ENCODE results near the gene KHK.

The KHK gene

GRCh38 chr2:27125104-27125503 is 38.5 kb downstream of the KHK start:
- Histone ChIP-seq H3K36me3 (ENCODE audit: insufficient read depth, low read length) (peaks cover 8% of the 10 kb centered on the region), H3K4me3 (ENCODE audit: low read length) (no peak overlapping the region), H3K4me2 (ENCODE audit: low read length) (no peak overlapping the region), H3K27me3 (ENCODE audit: control insufficient read depth, insufficient read depth, low read length) (peaks cover 27% of the 10 kb centered on the region), H3K9me3 (replicated peaks; ENCODE audit: low read length) (no peaks in the 10 kb centered on the region), H3K4me1 (ENCODE audit: control insufficient read depth, insufficient read depth, low read length) (peaks cover 3% of the 10 kb centered on the region), H3K9ac (ENCODE audit: low read depth, low read length) (no peak overlapping the region)

GRCh38 chr2:27126252-27126710 is 39.7 kb downstream of the KHK start:
- H3K27me3 ChIP-seq (ENCODE audit: control insufficient read depth, insufficient read depth, low read length), result peaks cover 17% of the 10 kb centered on the region
- H3K36me3 ChIP-seq (ENCODE audit: insufficient read depth, low read length), result peaks cover 19% of the 10 kb centered on the region
- no peaks in the 10 kb centered on the region for H3K9me3 ChIP-seq (replicated peaks; ENCODE audit: low read length)

GRCh38 chr2:27127883-27128667 is 41.5 kb downstream of the KHK start:
- H3K4me1 ChIP-seq (ENCODE audit: control insufficient read depth, insufficient read depth, low read length), result peaks cover 6% of the 10 kb centered on the region
- H3K4me2 ChIP-seq (ENCODE audit: low read length), result no peak overlapping the region
- H3K27me3 ChIP-seq (ENCODE audit: control insufficient read depth, insufficient read depth, low read length), result peaks cover 3% of the 10 kb centered on the region
- H3K4me3 ChIP-seq (ENCODE audit: low read length), result no peak overlapping the region
- H3K9me3 ChIP-seq (replicated peaks; ENCODE audit: low read length), result no peaks in the 10 kb centered on the region
- no peak overlapping the region for H3K9ac ChIP-seq (ENCODE audit: low read depth, low read length)
- H3K36me3 ChIP-seq (ENCODE audit: insufficient read depth, low read length), result peaks cover 37% of the 10 kb centered on the region

More at GRCh38 chr2:27126252-27126710, 39.7 kb downstream of the KHK start:
- peaks cover 3% of the 10 kb centered on the region for H3K4me1 ChIP-seq (ENCODE audit: control insufficient read depth, insufficient read depth, low read length)
- H3K9ac ChIP-seq (ENCODE audit: low read depth, low read length), result no peak overlapping the region
- H3K4me2 ChIP-seq (ENCODE audit: low read length), result no peak overlapping the region
- no peak overlapping the region for H3K4me3 ChIP-seq (ENCODE audit: low read length)

GRCh38 chr2:27128668-27129571 is 42.3 kb downstream of the KHK start:
- Histone ChIP-seq H3K9me3 (replicated peaks; ENCODE audit: low read length) (no peaks in the 10 kb centered on the region), H3K36me3 (ENCODE audit: insufficient read depth, low read length) (peaks cover 37% of the 10 kb centered on the region), H3K4me1 (ENCODE audit: control insufficient read depth, insufficient read depth, low read length) (peaks cover 9% of the 10 kb centered on the region), H3K9ac (ENCODE audit: low read depth, low read length) (no peak overlapping the region), H3K4me2 (ENCODE audit: low read length) (no peak overlapping the region), H3K27me3 (ENCODE audit: control insufficient read depth, insufficient read depth, low read length) (no peaks in the 10 kb centered on the region), H3K4me3 (ENCODE audit: low read length) (no peak overlapping the region)

- H3K4me1 ChIP-seq (ENCODE audit: control insufficient read depth, insufficient read depth, low read length), result peaks cover 9% of the 10 kb centered on the region
- no peaks in the 10 kb centered on the region for H3K27me3 ChIP-seq (ENCODE audit: control insufficient read depth, insufficient read depth, low read length)
- no peak overlapping the region for H3K4me2 ChIP-seq (ENCODE audit: low read length)
- H3K4me3 ChIP-seq (ENCODE audit: low read length), result no peak overlapping the region
- H3K9me3 ChIP-seq (replicated peaks; ENCODE audit: low read length), result no peaks in the 10 kb centered on the region
- peaks cover 37% of the 10 kb centered on the region for H3K36me3 ChIP-seq (ENCODE audit: insufficient read depth, low read length)
- H3K9ac ChIP-seq (ENCODE audit: low read depth, low read length), result no peak overlapping the region
Observed at GRCh38 chr2:27130396-27130795, 43.8 kb downstream of the KHK start.

GRCh38 chr2:27131429-27131828 is 44.9 kb downstream of the KHK start:
- no peak overlapping the region for H3K4me3 ChIP-seq (ENCODE audit: low read length)
- no peaks in the 10 kb centered on the region for H3K9me3 ChIP-seq (replicated peaks; ENCODE audit: low read length)
- H3K27me3 ChIP-seq (ENCODE audit: control insufficient read depth, insufficient read depth, low read length), result no peaks in the 10 kb centered on the region
- H3K4me2 ChIP-seq (ENCODE audit: low read length), result no peak overlapping the region
- no peak overlapping the region for H3K9ac ChIP-seq (ENCODE audit: low read depth, low read length)
- peaks cover 9% of the 10 kb centered on the region for H3K4me1 ChIP-seq (ENCODE audit: control insufficient read depth, insufficient read depth, low read length)
- peaks cover 37% of the 10 kb centered on the region for H3K36me3 ChIP-seq (ENCODE audit: insufficient read depth, low read length)

- Histone ChIP-seq H3K4me1 (ENCODE audit: control insufficient read depth, insufficient read depth, low read length) (peaks cover 9% of the 10 kb centered on the region), H3K36me3 (ENCODE audit: insufficient read depth, low read length) (peaks cover 37% of the 10 kb centered on the region), H3K4me3 (ENCODE audit: low read length) (peak overlapping the region; percentile 83), H3K27me3 (ENCODE audit: control insufficient read depth, insufficient read depth, low read length) (peaks cover 3% of the 10 kb centered on the region), H3K4me2 (ENCODE audit: low read length) (peak overlapping the region; percentile 96), H3K9me3 (replicated peaks; ENCODE audit: low read length) (no peaks in the 10 kb centered on the region), H3K9ac (ENCODE audit: low read depth, low read length) (peak overlapping the region; percentile 95)
Observed at GRCh38 chr2:27133195-27133875, 46.8 kb downstream of the KHK start.

- peak within 1 kb of the TSS; percentile 95 for H3K9ac ChIP-seq (ENCODE audit: low read depth, low read length)
Observed at GRCh38 chr2:27133905-27134780, 47.6 kb downstream of the KHK start, which contains the start of gene PREB. TSS of gene PREB (minus strand) at chr2:27134636. CDS start at chr2:27134421, 215 bp downstream.

GRCh38 chr2:27134781-27135477 is 48.4 kb downstream of the KHK start:
- Histone ChIP-seq H3K9ac (ENCODE audit: low read depth, low read length) (no peak overlapping the region), H3K4me1 (ENCODE audit: control insufficient read depth, insufficient read depth, low read length) (peaks cover 9% of the 10 kb centered on the region), H3K9me3 (replicated peaks; ENCODE audit: low read length) (no peaks in the 10 kb centered on the region), H3K4me2 (ENCODE audit: low read length) (peak overlapping the region; percentile 71), H3K4me3 (ENCODE audit: low read length) (peak overlapping the region; percentile 83), H3K27me3 (ENCODE audit: control insufficient read depth, insufficient read depth, low read length) (peaks cover 15% of the 10 kb centered on the region), H3K36me3 (ENCODE audit: insufficient read depth, low read length) (peaks cover 30% of the 10 kb centered on the region)

More at GRCh38 chr2:27133905-27134780, 47.6 kb downstream of the KHK start, which contains the start of gene PREB:
- Histone ChIP-seq H3K4me1 (ENCODE audit: control insufficient read depth, insufficient read depth, low read length) (peaks cover 9% of the 10 kb centered on the region), H3K9me3 (replicated peaks; ENCODE audit: low read length) (no peaks in the 10 kb centered on the region), H3K36me3 (ENCODE audit: insufficient read depth, low read length) (peaks cover 37% of the 10 kb centered on the region), H3K4me3 (ENCODE audit: low read length) (peak within 1 kb of the TSS; percentile 83), H3K4me2 (ENCODE audit: low read length) (peak within 1 kb of the TSS; percentile 96), H3K27me3 (ENCODE audit: control insufficient read depth, insufficient read depth, low read length) (peaks cover 11% of the 10 kb centered on the region)

GRCh38 chr2:27135478-27135955 is 48.9 kb downstream of the KHK start:
- Histone ChIP-seq H3K27me3 (ENCODE audit: control insufficient read depth, insufficient read depth, low read length) (peaks cover 17% of the 10 kb centered on the region), H3K4me3 (ENCODE audit: low read length) (no peak overlapping the region), H3K9me3 (replicated peaks; ENCODE audit: low read length) (no peaks in the 10 kb centered on the region), H3K4me2 (ENCODE audit: low read length) (no peak overlapping the region), H3K36me3 (ENCODE audit: insufficient read depth, low read length) (peaks cover 25% of the 10 kb centered on the region), H3K4me1 (ENCODE audit: control insufficient read depth, insufficient read depth, low read length) (peaks cover 9% of the 10 kb centered on the region), H3K9ac (ENCODE audit: low read depth, low read length) (no peak overlapping the region)

All from skeletal muscle satellite cell (primary cell).